PFSK-1 (cell line): ENCODE results near the gene LDAH.

Experiments
- FOXP2 ChIP-seq: optimal IDR thresholded peaks from 2 replicates; pipeline ENCODE3; 2011; ENCODE audit warnings: borderline replicate concordance, control low read depth, inconsistent platforms; ENCODE audit not compliant: insufficient read depth; ENCODE audit errors: extremely low read length, extremely low read depth
- POLR2AphosphoS5 ChIP-seq: IDR thresholded peaks from 2 replicates; pipeline ENCODE4 v1.6.1; 2012; ENCODE audit warnings: low read depth, mild to moderate bottlenecking, control low read depth, low read length, moderate library complexity
- REST ChIP-seq, 2 experiments: IDR thresholded peaks; 2 replicates each; pipeline versions ENCODE4 v1.6.1 to v1.8.0; 2011 to 2012; ENCODE audit warnings: low read depth in 2 of 2, low read length in 2 of 2, control low read depth in 1 of 2, inconsistent platforms in 1 of 2, mild to moderate bottlenecking in 1 of 2, moderate library complexity in 1 of 2; ENCODE audit not compliant: insufficient read depth in 1 of 2
- SIN3A ChIP-seq: IDR thresholded peaks from 2 replicates; pipeline ENCODE4 v1.6.1; 2012; ENCODE audit warnings: mild to moderate bottlenecking, low read length, moderate library complexity, borderline replicate concordance; ENCODE audit not compliant: insufficient read depth
- TAF1 ChIP-seq: IDR thresholded peaks from 2 replicates; pipeline ENCODE4 v1.6.1; 2012; ENCODE audit warnings: low read length, control low read depth, borderline replicate concordance; ENCODE audit not compliant: insufficient read depth

LDAH gene

GRCh38 chr2:20706217-20706616 is 116.7 kb downstream of the LDAH start:
- TF ChIP-seq FOXP2 (no peak), TAF1 (no peak), REST (IDR thresholded peaks at IDR 0.05; ENCODE audit: insufficient read depth in 1 of 2, low read depth in 2 of 2, low read length in 2 of 2) (no peak), SIN3A (no peak), POLR2AphosphoS5 (no peak)

GRCh38 chr2:20704886-20705285 is 118.0 kb downstream of the LDAH start:
- no peak for TF ChIP-seq POLR2AphosphoS5
- TF ChIP-seq REST (IDR thresholded peaks at IDR 0.05; ENCODE audit: insufficient read depth in 1 of 2, low read depth in 2 of 2, low read length in 2 of 2) = no peak
- TF ChIP-seq SIN3A = no peak
- no peak for TF ChIP-seq TAF1

GRCh38 chr2:20702563-20702962 is 120.3 kb downstream of the LDAH start:
- TF ChIP-seq REST (IDR thresholded peaks at IDR 0.05; ENCODE audit: insufficient read depth in 1 of 2, low read depth in 2 of 2, low read length in 2 of 2) (no peak), FOXP2 (no peak)

- no peak for TF ChIP-seq POLR2AphosphoS5
These were observed 123.8 kb downstream of the LDAH start for GRCh38 chr2:20698916-20699613.

DNA sequence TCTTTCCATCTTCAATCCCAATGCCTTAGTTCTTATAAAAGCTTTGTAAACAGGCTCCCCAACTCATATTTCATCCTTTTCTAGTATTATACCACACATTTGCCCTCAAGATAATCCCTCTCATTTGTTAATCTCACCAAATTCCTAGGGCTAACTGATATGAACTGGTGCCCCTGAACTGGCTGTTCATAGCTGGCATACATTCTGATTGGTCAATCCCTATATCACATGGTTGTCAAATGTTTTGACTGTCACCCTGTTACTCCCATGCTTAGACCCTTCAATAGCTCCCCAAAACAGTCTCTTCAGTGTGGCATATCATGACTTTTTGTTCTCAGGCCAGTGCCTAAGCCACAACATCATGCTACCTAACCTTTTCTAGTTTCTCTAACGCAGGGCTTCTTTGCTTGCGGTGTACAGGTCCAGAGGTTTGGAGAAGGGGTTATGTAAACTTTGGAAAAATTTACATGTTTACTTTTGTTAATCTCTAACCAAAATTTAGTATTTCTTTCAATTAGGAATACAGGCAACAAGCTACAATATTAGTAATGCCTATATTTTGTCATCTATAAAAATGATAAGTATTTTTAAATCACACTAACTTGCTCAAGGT is 125.5 kb downstream of the LDAH start:
- no peak for TF ChIP-seq FOXP2
- no peak for TF ChIP-seq TAF1
- no peak for TF ChIP-seq POLR2AphosphoS5
- TF ChIP-seq REST (IDR thresholded peaks at IDR 0.05; ENCODE audit: insufficient read depth in 1 of 2, low read depth in 2 of 2, low read length in 2 of 2) = no peak
- TF ChIP-seq SIN3A = no peak
